ENCODE data around the gene CARD11. TPM values are rescaled to one million over a fixed set of nuclear protein-coding genes. Genes with fewer than 3 reads are reported as not detected.

The CARD11 gene
- total and polyA plus RNA-seq, 2 of the 4 experiments (the other 2 are of a cell fraction) = 0.18 to 0.26 TPM

DNA sequence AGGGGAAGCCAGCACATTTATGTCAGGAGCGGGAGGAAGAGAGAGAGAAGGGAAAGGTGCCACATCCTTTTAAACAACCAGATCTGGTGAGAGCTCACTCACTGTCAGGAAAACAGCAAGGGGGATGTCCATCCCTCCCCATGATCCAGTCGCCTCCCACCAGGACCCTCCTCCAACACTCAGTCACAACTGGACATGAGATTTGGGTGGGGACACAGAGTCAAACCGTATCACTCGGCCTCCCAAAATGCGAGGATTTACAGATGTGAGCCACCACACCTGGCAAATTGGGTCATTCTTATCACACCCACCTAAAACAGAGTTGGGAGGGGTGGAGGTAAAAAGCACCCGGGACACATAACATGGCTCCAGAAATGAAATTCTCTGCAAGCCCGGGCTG lies 41.0 kb downstream of the CARD11 start:
- POLR2A ChIA-PET (ENCODE audit: unreplicated experiment) = no interaction called here
- Histone ChIP-seq H2AFZ (replicated peaks; ENCODE audit: low read length, poor library complexity) (no peak overlapping the region), H4K91ac (ENCODE audit: insufficient read depth, low read depth, low read length) (no peak overlapping the region), H3K23ac (ENCODE audit: low read depth, low read length) (no peak overlapping the region), H3K14ac (replicated peaks; ENCODE audit: low read depth, low read length) (no peak overlapping the region), H3K79me1 (ENCODE audit: low read depth in 1 of 2, low read length in 2 of 2) (no peaks in the 10 kb centered on the region), H3K9me1 (ENCODE audit: insufficient read depth, low read length) (no peaks in the 10 kb centered on the region), H4K5ac (ENCODE audit: low read depth, low read length) (no peak overlapping the region), H3K27ac (ENCODE audit: insufficient read depth, low read length) (no peak overlapping the region), H4K20me1 (ENCODE audit: insufficient read depth, low read length) (no peaks in the 10 kb centered on the region), H2BK5ac (ENCODE audit: low read depth, low read length, poor library complexity, severe bottlenecking) (no peak overlapping the region), H2AK9ac (replicated peaks; ENCODE audit: low read depth, low read length, poor library complexity) (no peak overlapping the region), H2BK15ac (ENCODE audit: low read depth, low read length) (no peak overlapping the region), H3K9ac (ENCODE audit: low read depth, low read length) (no peak overlapping the region), H2AK5ac (ENCODE audit: low read depth, low read length) (no peak overlapping the region), H3K18ac (ENCODE audit: low read depth, low read length) (no peak overlapping the region), H3K9me3 (ENCODE audit: control insufficient read depth, insufficient read depth, low read length) (no peaks in the 10 kb centered on the region), H3K4me3 (ENCODE audit: insufficient read depth, low read depth, low read length) (no peak overlapping the region), H3K56ac (ENCODE audit: extremely low read depth, insufficient read depth, low read length) (no peak overlapping the region), H3K4me1 (ENCODE audit: control insufficient read depth, insufficient read depth, low read length) (no peaks in the 10 kb centered on the region), H4K8ac (ENCODE audit: low read depth in 2 of 2, low read length in 2 of 2) (no peak overlapping the region), H2BK120ac (ENCODE audit: low read depth, low read length) (no peak overlapping the region), H3K4me2 (ENCODE audit: low read depth, low read length) (no peak overlapping the region), H3K4ac (ENCODE audit: low read depth, low read length) (no peak overlapping the region), H3K27me3 (ENCODE audit: control insufficient read depth, insufficient read depth, low read length) (no peaks in the 10 kb centered on the region), H3K36me3 (ENCODE audit: control insufficient read depth, insufficient read depth, low read length) (no peaks in the 10 kb centered on the region), H2BK20ac (ENCODE audit: low read depth, low read length) (no peak overlapping the region)
- DNase-seq = no peak
- no peak for ATAC-seq (ENCODE audit: low read depth)
- dilution Hi-C loops (cut with HindIII; ENCODE audit: low sequenced_read_pairs, unreplicated experiment) = no loop called here
- intact Hi-C loops (cut with micrococcal nuclease) = no loop called here
- TF ChIP-seq CTCF (conservative IDR thresholded peaks at IDR 0.05; ENCODE audit: low read depth, low read length) = no peak
- TF ChIP-seq CEBPB (IDR thresholded peaks at IDR 0.05; ENCODE audit: low read depth, low read length) = no peak
- no peak for TF ChIP-seq ELK1 (IDR thresholded peaks at IDR 0.05; ENCODE audit: borderline replicate concordance, low read depth, low read length)
- no peak for TF ChIP-seq BHLHE40 (IDR thresholded peaks at IDR 0.05; ENCODE audit: low read depth, low read length)
- no peak for TF ChIP-seq SMC3 (IDR thresholded peaks at IDR 0.05; ENCODE audit: low read depth, low read length)
- no peak for TF ChIP-seq FOS (IDR thresholded peaks at IDR 0.05; ENCODE audit: low read depth, low read length)
- no peak for TF ChIP-seq MXI1 (IDR thresholded peaks at IDR 0.05; ENCODE audit: borderline replicate concordance, low read depth, low read length)
- TF ChIP-seq RCOR1 (IDR thresholded peaks at IDR 0.05; ENCODE audit: insufficient replicate concordance, low read length) = no peak
- TF ChIP-seq NFE2L2 (IDR thresholded peaks at IDR 0.05; ENCODE audit: low read depth, low read length) = no peak
- no peak for TF ChIP-seq USF2 (IDR thresholded peaks at IDR 0.05; ENCODE audit: low read depth, low read length)
- no peak for TF ChIP-seq RAD21 (IDR thresholded peaks at IDR 0.05; ENCODE audit: low read length)
- TF ChIP-seq POLR2A (IDR thresholded peaks at IDR 0.05; ENCODE audit: low read depth, low read length) = no peak
- TF ChIP-seq CHD1 (IDR thresholded peaks at IDR 0.05; ENCODE audit: low read depth, low read length) = no peak
- TF ChIP-seq MAFK (IDR thresholded peaks at IDR 0.05; ENCODE audit: low read depth, low read length) = no peak
- no peak for TF ChIP-seq RFX5 (IDR thresholded peaks at IDR 0.05; ENCODE audit: low read depth, low read length)
- no peak for TF ChIP-seq MAZ (IDR thresholded peaks at IDR 0.05; ENCODE audit: borderline replicate concordance, low read depth, low read length)
- in situ Hi-C loops (cut with MboI; ENCODE audit: low sequenced_read_pairs) = no loop called here
- no TSS peak for BruUV-seq (replicated peaks)
- CTCF ChIA-PET = no interaction called here
- no CpG with 5 or more reads among the region's 7 CpGs for WGBS, 2 experiments (ENCODE audit: extremely low coverage in 2 of 2, insufficient read length in 1 of 2)

Measured in IMR-90 (cell line).